GM12801 (cell line): ENCODE data around the gene CCL13.

Experiments used
- CTCF ChIP-seq: IDR thresholded peaks from one replicate; pipeline ENCODE4 v1.5.1; 2011; ENCODE audit warnings: control low read depth; ENCODE audit not compliant: insufficient read length; ENCODE audit errors: extremely low read depth

The CCL13 gene

GRCh38 chr17:34397265-34397664, 41.0 kb downstream of the CCL13 start:
- TF ChIP-seq CTCF = no peak

GRCh38 chr17:34398990-34399389, 42.7 kb downstream of the CCL13 start:
- TF ChIP-seq CTCF = no peak

GRCh38 chr17:34399725-34400124, 43.4 kb downstream of the CCL13 start:
- no peak for TF ChIP-seq CTCF

GRCh38 chr17:34400301-34400931, 44.1 kb downstream of the CCL13 start:
- no peak for TF ChIP-seq CTCF

- no peak for TF ChIP-seq CTCF
These were observed 44.9 kb downstream of the CCL13 start for GRCh38 chr17:34401165-34401564.

- TF ChIP-seq CTCF = no peak
These were observed 46.7 kb downstream of the CCL13 start for GRCh38 chr17:34403006-34403405.

GRCh38 chr17:34406226-34406625, 49.9 kb downstream of the CCL13 start:
- TF ChIP-seq CTCF = no peak
